Breast epithelium (tissue), 4 donors: ENCODE data around the gene FRS3. TPM values are rescaled to one million over a fixed set of nuclear protein-coding genes. Genes with fewer than 3 reads are reported as not detected.

Source experiments
- DNase-seq, 2 donors: peaks; one replicate each; pipeline ENCODE4 v3.0.0-alpha.2; 2019; ENCODE audit warnings: low spot score in 2 of 2
- H3K27ac ChIP-seq, 2 donors: fragments of 200-600 bp; sonication (generic) in 1 of 2; one replicate each; pipeline ENCODE4 v1.5.1; 2016 to 2019; ENCODE audit warnings: mild to moderate bottlenecking in 1 of 2
- H3K27me3 ChIP-seq, 2 donors: fragments of 200-600 bp; sonication (generic) in 1 of 2; one replicate each; pipeline versions ENCODE4 v1.5.1 to v1.6.0; 2017 to 2019; ENCODE audit warnings: control low read depth in 1 of 2, mild to moderate bottlenecking in 1 of 2
- H3K36me3 ChIP-seq: fragments of 200-600 bp; one replicate; pipeline ENCODE4 v1.5.1; 2019
- H3K4me1 ChIP-seq, 2 donors: fragments of 200-600 bp; sonication (generic); one replicate each; pipeline ENCODE4 v1.5.1; 2016 to 2019; ENCODE audit warnings: control low read depth in 1 of 2
- H3K4me3 ChIP-seq, 3 donors: fragments of 200-600 bp; sonication (generic); 1 replicate in 2 of 3; 2 replicates in 1 of 3; pipeline ENCODE4 v1.5.1; 2016 to 2019; ENCODE audit warnings: mild to moderate bottlenecking in 3 of 3, moderate library complexity in 2 of 3
- H3K9me3 ChIP-seq, 2 donors: fragments of 200-600 bp; sonication (generic) in 1 of 2; one replicate each; pipeline ENCODE4 v1.5.1; 2016 to 2019; ENCODE audit warnings: control low read depth in 1 of 2
- POLR2A ChIP-seq: fragments of 450-650 bp; IDR thresholded peaks from one replicate; pipeline ENCODE4 v1.6.1; 2016; ENCODE audit warnings: antibody characterized with exemption, mild to moderate bottlenecking, moderate library complexity
- POLR2AphosphoS5 ChIP-seq, 3 donors: sonication (generic); formaldehyde crosslinking; IDR thresholded peaks; one replicate each; pipeline ENCODE4 v1.6.1; 2017; ENCODE audit warnings: antibody characterized with exemption in 3 of 3
- intact Hi-C: fragments of 100-400 bp; cut with DNase I; formaldehyde crosslinking; loops from one replicate; pipeline ENCODE4 v1.15.1; 2023; ENCODE audit warnings: low total_unique reads
- total RNA-seq, 3 donors: library from RNA; depleted of rRNA; stranded (reverse); fragments of >200 nt; gene quantifications; one replicate each; pipeline ENCODE4 v1.1.0, GENCODE V29; 2016
- TF ChIP-seq, protein P1 (sequence below), 3 donors: fragments of 450-650 bp; IDR thresholded peaks; one replicate each; pipeline ENCODE4 v1.5.1; 2016 to 2017; ENCODE audit warnings: antibody characterized with exemption in 3 of 3, mild to moderate bottlenecking in 3 of 3, moderate library complexity in 3 of 3

Gene FRS3
- total RNA-seq, 3 donors from 2014 or later = 3.5 to 4.3 (median 3.8) TPM

DNA sequence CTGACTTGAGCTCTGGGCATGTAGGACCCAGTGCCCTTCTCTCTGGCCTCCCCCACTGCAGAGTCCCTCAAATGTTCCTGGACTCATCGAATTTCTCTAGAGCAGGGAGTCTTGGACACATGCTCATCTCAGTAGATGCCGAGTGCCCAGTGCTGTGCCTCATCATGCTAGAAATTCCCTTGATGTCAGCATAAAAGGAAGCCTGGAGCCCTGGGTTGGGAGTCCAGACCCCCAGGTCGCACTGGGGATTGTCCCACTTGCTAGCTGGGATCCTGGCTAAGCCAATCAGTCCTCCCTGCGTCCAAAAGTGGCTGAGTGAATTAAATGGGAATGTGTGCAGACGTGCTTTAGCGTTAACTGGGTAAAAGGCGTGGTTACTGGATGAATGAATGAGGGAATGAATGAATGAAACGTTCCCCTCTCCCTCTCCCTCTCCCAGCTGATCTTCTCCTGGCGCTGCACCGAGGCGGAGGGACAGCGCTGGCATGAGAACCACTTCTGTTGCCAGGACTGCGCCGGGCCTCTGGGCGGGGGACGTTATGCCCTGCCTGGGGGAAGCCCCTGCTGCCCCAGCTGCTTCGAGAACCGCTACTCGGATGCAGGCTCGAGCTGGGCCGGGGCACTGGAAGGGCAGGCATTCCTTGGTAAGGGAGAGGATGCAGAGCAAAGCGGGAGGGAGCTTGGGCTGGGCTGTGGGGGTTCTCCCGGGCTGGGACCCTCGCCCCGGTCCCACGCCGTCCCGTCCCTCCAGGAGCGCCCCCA lies 6.2 kb upstream of the FRS3 start:
- Histone ChIP-seq H3K27me3 (no peaks in the 10 kb centered on the region), H3K36me3 (no peaks in the 10 kb centered on the region), H3K4me3 (peak overlapping the region; percentile 73 to 89 (median 78)), H3K4me1 (peaks cover 5 to 21% of the 10 kb centered on the region in 2 donors), H3K27ac (peak overlapping the region; percentile 93 to 95), H3K9me3 (no peaks in the 10 kb centered on the region)
- intact Hi-C loops = loop anchor here (10.0 kb wide), 1 partner anchor 149 kb away; no protein-coding TSS in a partner anchor
- TF ChIP-seq POLR2A = no peak
- TF ChIP-seq, protein P1, sequence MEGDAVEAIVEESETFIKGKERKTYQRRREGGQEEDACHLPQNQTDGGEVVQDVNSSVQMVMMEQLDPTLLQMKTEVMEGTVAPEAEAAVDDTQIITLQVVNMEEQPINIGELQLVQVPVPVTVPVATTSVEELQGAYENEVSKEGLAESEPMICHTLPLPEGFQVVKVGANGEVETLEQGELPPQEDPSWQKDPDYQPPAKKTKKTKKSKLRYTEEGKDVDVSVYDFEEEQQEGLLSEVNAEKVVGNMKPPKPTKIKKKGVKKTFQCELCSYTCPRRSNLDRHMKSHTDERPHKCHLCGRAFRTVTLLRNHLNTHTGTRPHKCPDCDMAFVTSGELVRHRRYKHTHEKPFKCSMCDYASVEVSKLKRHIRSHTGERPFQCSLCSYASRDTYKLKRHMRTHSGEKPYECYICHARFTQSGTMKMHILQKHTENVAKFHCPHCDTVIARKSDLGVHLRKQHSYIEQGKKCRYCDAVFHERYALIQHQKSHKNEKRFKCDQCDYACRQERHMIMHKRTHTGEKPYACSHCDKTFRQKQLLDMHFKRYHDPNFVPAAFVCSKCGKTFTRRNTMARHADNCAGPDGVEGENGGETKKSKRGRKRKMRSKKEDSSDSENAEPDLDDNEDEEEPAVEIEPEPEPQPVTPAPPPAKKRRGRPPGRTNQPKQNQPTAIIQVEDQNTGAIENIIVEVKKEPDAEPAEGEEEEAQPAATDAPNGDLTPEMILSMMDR (IDR thresholded peaks at IDR 0.05) = no peak
- no peak for TF ChIP-seq POLR2AphosphoS5 (IDR thresholded peaks at IDR 0.05)
- DNase-seq = no peak

DNA sequence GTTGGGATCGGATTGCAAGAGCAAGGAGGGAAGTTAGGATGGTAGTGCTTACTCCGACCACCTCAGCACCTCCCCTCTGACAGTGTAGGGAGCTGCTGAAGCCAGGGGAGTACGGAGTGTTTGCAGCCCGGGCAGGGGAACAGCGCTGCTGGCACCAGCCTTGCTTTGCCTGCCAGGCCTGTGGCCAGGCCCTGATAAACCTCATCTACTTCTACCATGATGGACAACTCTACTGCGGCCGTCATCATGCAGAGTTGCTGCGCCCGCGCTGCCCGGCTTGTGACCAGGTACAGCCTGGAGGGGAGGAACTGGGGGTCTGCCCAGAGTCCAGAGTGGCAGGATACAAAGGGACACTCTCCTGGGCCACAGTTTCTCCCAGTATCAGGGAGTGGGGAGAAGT lies 5.6 kb upstream of the FRS3 start:
- intact Hi-C loops = loop anchor here (10.0 kb wide), 1 partner anchor 150 kb away; no protein-coding TSS in a partner anchor
- TF ChIP-seq, protein P1 (IDR thresholded peaks at IDR 0.05) = no peak
- TF ChIP-seq POLR2A (no peak), POLR2AphosphoS5 (IDR thresholded peaks at IDR 0.05) (no peak)
- Histone ChIP-seq H3K36me3 (no peaks in the 10 kb centered on the region), H3K4me3 (no peak overlapping the region), H3K27ac (peak overlapping the region in 1 of 2 donors; percentile 54), H3K9me3 (no peaks in the 10 kb centered on the region), H3K4me1 (peaks cover 5 to 21% of the 10 kb centered on the region in 2 donors), H3K27me3 (no peaks in the 10 kb centered on the region)
- no peak for DNase-seq

DNA sequence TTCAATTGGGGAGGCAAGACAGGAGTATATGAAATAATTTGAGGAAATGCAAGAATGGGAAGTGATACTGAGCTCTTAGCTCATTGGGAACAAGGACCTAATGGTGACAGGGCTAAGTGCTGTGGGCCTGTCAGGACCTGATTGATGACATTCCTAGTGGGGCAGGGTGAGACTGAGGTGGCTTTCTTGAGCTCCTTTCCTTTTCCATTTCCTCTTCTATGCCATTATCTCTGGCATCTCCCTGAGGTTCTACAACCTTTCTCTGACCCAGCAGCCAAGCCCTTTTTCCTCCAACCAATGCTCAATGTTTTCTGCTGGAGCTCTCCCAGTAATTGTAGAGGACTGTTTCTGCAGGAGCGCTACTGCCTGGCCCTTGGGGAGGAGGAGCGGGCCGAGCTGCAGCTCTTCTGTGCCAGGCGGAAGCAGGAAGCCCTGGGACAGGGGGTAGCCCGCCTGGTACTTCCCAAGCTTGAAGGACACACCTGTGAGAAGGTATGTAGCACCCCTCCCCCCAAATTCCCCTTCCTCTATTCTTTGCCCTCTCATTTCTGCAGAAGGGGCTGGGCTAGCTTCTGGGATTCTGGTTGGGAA lies 5.0 kb upstream of the FRS3 start:
- no peaks in the 10 kb centered on the region for H3K27me3 ChIP-seq
- H3K36me3 ChIP-seq = no peaks in the 10 kb centered on the region
- H3K27ac ChIP-seq = peak overlapping the region in 1 of 2 donors; percentile 54
- peaks cover 5 to 21% of the 10 kb centered on the region in 2 donors for H3K4me1 ChIP-seq
- TF ChIP-seq POLR2AphosphoS5 (IDR thresholded peaks at IDR 0.05) = no peak
- no peak for DNase-seq
- no peak overlapping the region for H3K4me3 ChIP-seq
- intact Hi-C loops = loop anchor here (5.0 to 10.0 kb wide), 2 partner anchors 150 to 263 kb away; no protein-coding TSS in a partner anchor
- no peaks in the 10 kb centered on the region for H3K9me3 ChIP-seq

DNA sequence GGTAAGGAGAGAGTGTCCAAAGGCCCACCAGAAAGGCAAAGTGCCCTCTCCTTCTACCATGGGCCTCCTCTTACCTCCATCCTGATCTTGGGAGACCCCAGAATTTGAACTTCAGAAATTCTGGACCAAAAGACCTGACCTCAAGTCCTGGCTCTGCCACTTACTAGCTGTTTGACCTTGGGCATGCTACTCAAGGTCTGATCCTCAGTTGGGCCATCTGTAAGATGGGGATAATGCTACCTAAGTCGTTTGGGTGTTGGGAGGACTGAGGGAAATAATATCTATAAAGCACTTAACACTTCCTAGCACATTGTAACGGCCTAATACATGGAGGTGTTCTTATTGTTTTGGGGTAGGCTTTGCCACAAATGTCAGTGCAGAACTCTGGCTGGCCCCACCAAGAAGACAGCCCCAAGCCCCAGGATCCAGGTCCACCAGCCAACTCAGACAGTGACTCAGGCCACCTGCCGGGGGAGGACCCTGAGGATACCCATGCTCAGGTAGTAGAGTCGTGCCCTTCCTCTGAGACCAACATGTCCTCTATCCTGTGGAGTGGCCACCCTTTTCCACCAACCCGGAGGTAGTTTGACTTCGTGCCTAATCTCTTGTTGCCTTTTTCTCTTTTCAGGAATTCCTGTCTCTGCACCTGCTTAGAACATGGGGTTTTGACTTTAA lies 3.5 kb upstream of the FRS3 start:
- intact Hi-C loops = loop anchor here (5.0 to 10.0 kb wide), 2 partner anchors 152 to 264 kb away; no protein-coding TSS in a partner anchor
- no peaks in the 10 kb centered on the region for H3K36me3 ChIP-seq
- H3K27me3 ChIP-seq = no peaks in the 10 kb centered on the region
- no peak for DNase-seq
- no peaks in the 10 kb centered on the region for H3K9me3 ChIP-seq
- peak overlapping the region in 1 of 2 donors; percentile 54 for H3K27ac ChIP-seq
- TF ChIP-seq, protein P1 (IDR thresholded peaks at IDR 0.05) = no peak
- TF ChIP-seq POLR2AphosphoS5 (IDR thresholded peaks at IDR 0.05) (no peak), POLR2A (no peak)
- peaks cover 5 to 10% of the 10 kb centered on the region in 2 donors for H3K4me1 ChIP-seq
- no peak overlapping the region for H3K4me3 ChIP-seq

DNA sequence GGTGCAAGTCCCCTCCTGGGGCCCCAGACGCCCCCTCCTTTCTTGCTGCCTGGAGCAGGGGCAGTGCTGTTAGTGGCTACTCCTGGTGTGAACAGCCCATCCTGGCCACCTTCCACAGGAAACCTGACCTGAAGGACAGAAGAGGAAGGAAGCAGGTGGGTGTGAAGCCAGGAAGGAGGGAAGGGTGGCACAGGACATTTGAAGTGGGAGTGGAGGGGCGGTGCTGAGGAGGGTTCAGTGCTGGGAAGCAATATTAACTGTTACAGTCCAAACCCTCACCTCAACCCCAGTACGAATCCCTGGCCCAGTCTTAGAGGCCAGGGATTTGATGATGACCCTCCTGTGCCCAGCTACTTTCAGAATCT lies 1.6 kb upstream of the FRS3 start:
- H3K4me1 ChIP-seq = peaks cover 5 to 10% of the 10 kb centered on the region in 2 donors
- peak overlapping the region; percentile 71 to 82 for H3K27ac ChIP-seq
- no peak for TF ChIP-seq POLR2A
- TF ChIP-seq, protein P1 (IDR thresholded peaks at IDR 0.05) = no peak
- no peak for TF ChIP-seq POLR2AphosphoS5 (IDR thresholded peaks at IDR 0.05)
- no peaks in the 10 kb centered on the region for H3K36me3 ChIP-seq
- intact Hi-C loops = loop anchor here (2.0 to 10.0 kb wide), 3 partner anchors 77 to 266 kb away; no protein-coding TSS in a partner anchor
- no peaks in the 10 kb centered on the region for H3K9me3 ChIP-seq
- H3K27me3 ChIP-seq = no peaks in the 10 kb centered on the region
- peak overlapping the region; percentile 77 to 81 (median 77) for H3K4me3 ChIP-seq
- no peak for DNase-seq
